Progenitor cell of endocrine pancreas (in vitro differentiated cells): ENCODE results near the gene ACCSL. TPM values are rescaled to one million over a fixed set of nuclear protein-coding genes. Genes with fewer than 3 reads are reported as not detected.

Source experiments
- total RNA-seq: library from RNA; stranded (reverse); gene quantifications from 2 replicates; pipeline ENCODE4 v1.2.1, GENCODE V29; 2021

The ACCSL gene
- total RNA-seq, 1 donor from 2014 or later = not detected

Other genes starting within 250 kb of the ACCSL start
- 19.8 and 22.0 TPM in 2 replicates for gene ALKBH3, start 167.2 kb upstream of the ACCSL start, total RNA-seq
- 0.38 and 0.47 TPM in 2 replicates for gene C11orf96, start 105.3 kb upstream of the ACCSL start, total RNA-seq
- 30.5 and 33.5 TPM in 2 replicates for gene ACCS, start 18.3 kb downstream of the ACCSL start, total RNA-seq
- gene EXT2, start 47.7 kb downstream of the ACCSL start, total RNA-seq = 73.9 and 76.3 TPM in 2 replicates